CD4-positive, alpha-beta T cell treated with Interleukin-17A for 1 hour (primary cell): Measurements from ENCODE around the gene CCDC175.
A peak's percentile ranks its signal among the peaks of the same experiment; 100 is the strongest.

ENCODE experiments used
- DNase-seq: peaks from one replicate; pipeline ENCODE4 v3.0.0-alpha.2; 2020

Gene CCDC175

GRCh38 chr14:59481407-59481806 is 95.2 kb downstream of the CCDC175 start:
- no peak for DNase-seq

GRCh38 chr14:59480166-59480565 is 96.4 kb downstream of the CCDC175 start:
- DNase-seq = no peak

GRCh38 chr14:59478540-59478939 is 98.1 kb downstream of the CCDC175 start:
- DNase-seq = no peak

- no peak for DNase-seq
Measured at GRCh38 chr14:59475709-59476108, 100.9 kb downstream of the CCDC175 start.

- no peak for DNase-seq
Measured at GRCh38 chr14:59474172-59474571, 102.4 kb downstream of the CCDC175 start.

- peak; percentile 42 for DNase-seq
Measured at GRCh38 chr14:59465316-59466135, 111.1 kb downstream of the CCDC175 start, which contains the start of gene GPR135. TSS of gene GPR135 (minus strand) at chr14:59465380. CDS start at chr14:59465226, 154 bp downstream.

GRCh38 chr14:59464486-59465315 is 111.9 kb downstream of the CCDC175 start:
- DNase-seq = peak; percentile 54

GRCh38 chr14:59463787-59464485 is 112.7 kb downstream of the CCDC175 start:
- peak; percentile 24 for DNase-seq

GRCh38 chr14:59461891-59462290 is 114.7 kb downstream of the CCDC175 start:
- no peak for DNase-seq

- DNase-seq = no peak
Measured at GRCh38 chr14:59460378-59460777, 116.2 kb downstream of the CCDC175 start.

- no peak for DNase-seq
Measured at GRCh38 chr14:59458486-59458885, 118.1 kb downstream of the CCDC175 start.

GRCh38 chr14:59455411-59455810 is 121.2 kb downstream of the CCDC175 start:
- DNase-seq = no peak
